ENCODE data around the gene FAM131C. TPM values are rescaled to one million over a fixed set of nuclear protein-coding genes. Genes with fewer than 3 reads are reported as not detected.
"Not testable (repeated sequence)": the region's sequence is repeated elsewhere in the genome, so short reads cannot be mapped to it uniquely, and the experiment has no call there.

The FAM131C gene
- total RNA-seq, 2 donors from 2014 or later: 0.21 TPM; not detected in 1

- H3K36me3 ChIP-seq: no peaks in the 10 kb centered on the region
- no peaks in the 10 kb centered on the region for H3K4me1 ChIP-seq
- no peak overlapping the region for H3K27ac ChIP-seq
- DNase-seq: no peak
- H3K27me3 ChIP-seq: no peaks in the 10 kb centered on the region
- H3K9ac ChIP-seq (ENCODE audit: low read depth in 2 of 2, low read length in 2 of 2): no peak overlapping the region
- H3K4me3 ChIP-seq: no peak overlapping the region
- no peaks in the 10 kb centered on the region for H3K9me3 ChIP-seq
- intact Hi-C loops (cut with DNase I): no loop called here
- TF ChIP-seq CTCF (IDR thresholded peaks at IDR 0.05): no peak
Measured at GRCh38 chr1:16061266-16061665, 12.2 kb downstream of the FAM131C start.

GRCh38 chr1:16058394-16059120 lies 14.9 kb downstream of the FAM131C start:
- H3K9me3 ChIP-seq; H3K27me3 ChIP-seq; DNase-seq; H3K36me3 ChIP-seq; H3K9ac ChIP-seq (ENCODE audit: low read depth in 2 of 2, low read length in 2 of 2); intact Hi-C loops (cut with DNase I); H3K4me1 ChIP-seq; H3K27ac ChIP-seq; H3K4me3 ChIP-seq: not testable (repeated sequence)

GRCh38 chr1:16057314-16057915 lies 16.0 kb downstream of the FAM131C start:
- intact Hi-C loops (cut with DNase I): loop anchor here (2.0 kb wide), 1 partner anchor 49 kb away; no protein-coding TSS in a partner anchor
- H3K4me1 ChIP-seq; DNase-seq; H3K9me3 ChIP-seq; H3K36me3 ChIP-seq; H3K9ac ChIP-seq (ENCODE audit: low read depth in 2 of 2, low read length in 2 of 2); H3K27me3 ChIP-seq; H3K27ac ChIP-seq; H3K4me3 ChIP-seq: not testable (repeated sequence)

- not testable (repeated sequence) for H3K9me3 ChIP-seq; H3K27ac ChIP-seq; H3K9ac ChIP-seq (ENCODE audit: low read depth in 2 of 2, low read length in 2 of 2); DNase-seq; H3K4me1 ChIP-seq; H3K36me3 ChIP-seq; H3K27me3 ChIP-seq; H3K4me3 ChIP-seq
- intact Hi-C loops (cut with DNase I): loop anchor here (2.0 kb wide), 1 partner anchor 48 kb away; no protein-coding TSS in a partner anchor
Measured at GRCh38 chr1:16056521-16056912, 16.9 kb downstream of the FAM131C start.

DNA sequence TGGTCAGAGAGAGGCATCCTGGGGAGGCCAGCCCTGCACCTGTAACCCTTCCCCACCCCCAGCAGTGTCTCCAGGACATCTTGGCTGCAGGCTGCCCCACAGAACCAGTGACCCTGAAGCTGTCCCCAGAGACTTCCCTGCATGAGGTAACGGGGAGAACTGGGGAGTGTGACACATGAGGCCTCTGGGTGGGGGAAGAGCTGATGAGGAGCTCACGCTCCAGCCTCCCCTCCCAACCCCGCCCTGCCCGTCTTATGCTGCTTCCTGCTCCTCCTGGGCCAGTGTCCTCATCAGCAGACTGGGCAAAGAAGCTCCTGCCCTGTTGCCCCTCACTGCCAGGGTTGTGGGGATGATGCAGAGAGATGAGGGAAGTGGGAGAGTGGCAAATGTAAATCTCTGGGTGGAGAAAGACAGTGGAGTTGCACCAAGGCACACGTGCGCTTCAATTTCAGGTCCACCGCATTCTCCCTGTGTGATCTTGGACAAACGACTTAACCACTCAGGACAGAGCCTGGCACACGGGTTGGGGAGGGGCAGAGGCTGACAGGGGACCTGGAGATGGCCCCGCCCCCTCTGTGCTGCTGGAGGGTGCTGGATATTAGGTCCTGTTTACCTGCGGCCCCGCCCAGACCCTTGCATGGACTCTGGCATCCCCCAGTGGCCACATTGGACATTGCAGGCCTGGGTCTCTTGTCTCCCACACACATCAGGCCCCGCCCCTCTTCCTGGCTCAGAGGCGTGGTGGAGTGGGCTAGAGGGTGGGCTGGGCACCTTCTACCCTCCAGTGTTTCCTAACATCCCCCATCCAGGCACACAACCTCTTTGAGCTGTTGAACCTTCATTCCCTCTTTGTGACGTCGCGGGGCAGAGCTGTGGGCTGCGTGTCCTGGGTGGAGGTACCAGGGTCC lies 17.6 kb downstream of the FAM131C start:
- H3K9ac ChIP-seq (ENCODE audit: low read depth in 2 of 2, low read length in 2 of 2): peak overlapping the region in 1 of 2 donors; percentile 34
- H3K9me3 ChIP-seq: no peaks in the 10 kb centered on the region
- intact Hi-C loops (cut with DNase I): loop anchor here (2.0 kb wide), 1 partner anchor 47 kb away; no protein-coding TSS in a partner anchor

More for the DNA sequence above, 17.6 kb downstream of the FAM131C start:
- TF ChIP-seq CTCF (IDR thresholded peaks at IDR 0.05): peak; percentile 96
- H3K4me1 ChIP-seq: no peaks in the 10 kb centered on the region
- H3K36me3 ChIP-seq: no peaks in the 10 kb centered on the region
- peak; percentile 94 for DNase-seq
- no peak overlapping the region for H3K27ac ChIP-seq
- no peak overlapping the region for H3K4me3 ChIP-seq
- no peaks in the 10 kb centered on the region for H3K27me3 ChIP-seq
